H9 (cell line): Measurements from ENCODE around the gene BANF1. TPM values are rescaled to one million over a fixed set of nuclear protein-coding genes. Genes with fewer than 3 reads are reported as not detected.

Experiments
- DNase-seq: peaks from one replicate; pipeline ENCODE4 v3.0.0-alpha.2; 2017
- H2AFZ ChIP-seq: one replicate; pipeline ENCODE4 v1.6.1; 2013; ENCODE audit warnings: mild to moderate bottlenecking, low read length, control low read depth, moderate library complexity
- H2AK5ac ChIP-seq: 2 replicates; pipeline ENCODE4 v1.6.1; 2013; ENCODE audit warnings: low read length, control low read depth, mixed read lengths; ENCODE audit not compliant: insufficient read length
- H2BK120ac ChIP-seq: one replicate; pipeline ENCODE4 v1.6.1; 2013; ENCODE audit warnings: low read depth, mild to moderate bottlenecking, low read length, control low read depth, inconsistent platforms; ENCODE audit not compliant: poor library complexity, severe bottlenecking
- H2BK12ac ChIP-seq: 2 replicates; pipeline ENCODE4 v1.6.1; 2013; ENCODE audit warnings: low read length, control low read depth, mixed read lengths, low read depth; ENCODE audit not compliant: insufficient read length
- H2BK15ac ChIP-seq: 2 replicates; pipeline ENCODE4 v1.6.1; 2013; ENCODE audit warnings: low read depth, low read length, control low read depth
- H2BK20ac ChIP-seq: one replicate; pipeline ENCODE4 v1.6.1; 2013; ENCODE audit warnings: low read depth, mild to moderate bottlenecking, low read length, control low read depth, inconsistent platforms; ENCODE audit not compliant: poor library complexity, severe bottlenecking
- H2BK5ac ChIP-seq: 2 replicates; pipeline ENCODE4 v1.6.1; 2013; ENCODE audit warnings: low read length, control low read depth, mixed read lengths; ENCODE audit not compliant: insufficient read length
- H3K14ac ChIP-seq: 2 replicates; pipeline ENCODE4 v1.6.1; 2013; ENCODE audit warnings: low read length, control low read depth; ENCODE audit not compliant: insufficient read depth
- H3K18ac ChIP-seq: 2 replicates; pipeline ENCODE4 v1.6.1; 2013; ENCODE audit warnings: low read depth, mild to moderate bottlenecking, mixed read lengths, low read length, control low read depth; ENCODE audit not compliant: insufficient read length
- H3K23ac ChIP-seq: 2 replicates; pipeline ENCODE4 v1.6.1; 2013; ENCODE audit warnings: low read length, control low read depth, mixed read lengths, low read depth; ENCODE audit not compliant: insufficient read length
- H3K23me2 ChIP-seq: 2 replicates; pipeline ENCODE4 v1.6.1; 2013; ENCODE audit warnings: low read depth, mild to moderate bottlenecking, mixed read lengths, low read length, control low read depth; ENCODE audit not compliant: insufficient read length, poor library complexity, severe bottlenecking
- H3K27ac ChIP-seq: 2 replicates; pipeline ENCODE4 v1.5.1; 2013; ENCODE audit warnings: low read length, control low read depth, mixed read lengths, low read depth; ENCODE audit not compliant: insufficient read length
- H3K27me3 ChIP-seq: 2 replicates; pipeline ENCODE4 v1.6.1; 2013; ENCODE audit warnings: low read length, control low read depth, inconsistent platforms; ENCODE audit not compliant: insufficient read depth
- H3K4ac ChIP-seq: 2 replicates; pipeline ENCODE4 v1.6.1; 2013; ENCODE audit warnings: low read depth, mild to moderate bottlenecking, control low read depth, inconsistent platforms, low read length, moderate library complexity
- H3K4me1 ChIP-seq: 2 replicates; pipeline ENCODE4 v1.6.1; 2013; ENCODE audit warnings: low read length, control low read depth, inconsistent platforms; ENCODE audit not compliant: insufficient read depth
- H3K4me2 ChIP-seq: 2 replicates; pipeline ENCODE4 v1.6.1; 2013; ENCODE audit warnings: low read length, control low read depth, mixed read lengths; ENCODE audit not compliant: insufficient read length, insufficient read depth
- H3K56ac ChIP-seq: 2 replicates; pipeline ENCODE4 v1.6.1; 2013; ENCODE audit warnings: low read depth, mild to moderate bottlenecking, mixed read lengths, low read length, control low read depth; ENCODE audit not compliant: insufficient read length
- H3K79me1 ChIP-seq: 2 replicates; pipeline ENCODE4 v1.6.1; 2013; ENCODE audit warnings: low read depth, mild to moderate bottlenecking, moderate library complexity, low read length, control low read depth, inconsistent platforms; ENCODE audit not compliant: insufficient read depth, poor library complexity, severe bottlenecking
- H3K79me2 ChIP-seq: 2 replicates; pipeline ENCODE4 v1.6.1; 2013; ENCODE audit warnings: low read length, control low read depth, inconsistent platforms; ENCODE audit not compliant: insufficient read depth
- H3K9ac ChIP-seq: 2 replicates; pipeline ENCODE4 v1.6.1; 2013; ENCODE audit warnings: low read length, control low read depth, mixed read lengths; ENCODE audit not compliant: insufficient read length; ENCODE audit errors: extremely low read depth
- H3K9me3 ChIP-seq: one replicate; pipeline ENCODE4 v1.6.1; 2013; ENCODE audit warnings: low read depth, low read length, inconsistent platforms; ENCODE audit not compliant: control insufficient read depth
- H3T11ph ChIP-seq: one replicate; pipeline ENCODE4 v1.6.1; 2013; ENCODE audit warnings: mild to moderate bottlenecking, low read length, control low read depth, inconsistent platforms
- H4K20me1 ChIP-seq: one replicate; pipeline ENCODE4 v1.6.1; 2013; ENCODE audit not compliant: control insufficient read depth, insufficient read length, insufficient read depth
- H4K5ac ChIP-seq: 2 replicates; pipeline ENCODE4 v1.6.1; 2013; ENCODE audit warnings: low read depth, mild to moderate bottlenecking, mixed read lengths, low read length, control low read depth; ENCODE audit not compliant: insufficient read length
- H4K8ac ChIP-seq: replicated peaks from 2 replicates; pipeline ENCODE4 v1.6.1; 2013; ENCODE audit warnings: low read length, control low read depth, mixed read lengths, low read depth; ENCODE audit not compliant: insufficient read length
- H4K91ac ChIP-seq: 2 replicates; pipeline ENCODE4 v1.6.1; 2013; ENCODE audit warnings: low read depth, mild to moderate bottlenecking, moderate library complexity, mixed read lengths, low read length, control low read depth; ENCODE audit not compliant: insufficient read length
- H3K27ac Mint-ChIP-seq, 3 experiments: 2 replicates in 2 of 3; 3 replicates in 1 of 3; pipeline ENCODE4 v1.8.0; 2020 to 2021; ENCODE audit warnings: mixed read lengths in 3 of 3, mild to moderate bottlenecking in 1 of 3, moderate library complexity in 1 of 3
- H3K27me3 Mint-ChIP-seq: 2 replicates; pipeline ENCODE4 v1.8.0; 2021; ENCODE audit warnings: low read depth, mild to moderate bottlenecking, moderate library complexity, mixed read lengths
- H3K36me3 Mint-ChIP-seq, 3 experiments: 2 replicates in 2 of 3; 3 replicates in 1 of 3; pipeline ENCODE4 v1.8.0; 2020 to 2021; ENCODE audit warnings: low read depth in 3 of 3, mixed read lengths in 3 of 3; ENCODE audit not compliant: insufficient read depth in 1 of 3
- H3K4me1 Mint-ChIP-seq, 2 experiments: 2 replicates each; pipeline ENCODE4 v1.8.0; 2020; ENCODE audit warnings: mixed read lengths in 2 of 2
- H3K4me3 Mint-ChIP-seq, 2 experiments: 2 replicates in 1 of 2; 3 replicates in 1 of 2; pipeline ENCODE4 v1.8.0; 2020 to 2021; ENCODE audit warnings: mild to moderate bottlenecking in 2 of 2, mixed read lengths in 2 of 2, moderate library complexity in 1 of 2
- H3K9me3 Mint-ChIP-seq, 2 experiments: 2 replicates in 1 of 2; 3 replicates in 1 of 2; pipeline ENCODE4 v1.8.0; 2020; ENCODE audit warnings: mild to moderate bottlenecking in 2 of 2, mixed read lengths in 2 of 2, moderate library complexity in 1 of 2
- WGBS: extraction: QIAGEN DNeasy Blood & Tissue Kit; methylation state at CpG from one replicate; pipeline ENCODE4 v1.1.7; 2013; ENCODE audit warnings: missing lambda C conversion rate, low lambda C conversion rate, mixed read lengths; ENCODE audit not compliant: insufficient read length; ENCODE audit errors: extremely low coverage; 5-methylcytosine and 5-hydroxymethylcytosine counted together
- total RNA-seq: library from RNA; stranded (reverse); gene quantifications from 2 replicates; pipeline ENCODE4 v1.2.1, GENCODE V29; 2021
- TF ChIP-seq, protein P1 (sequence below): fragments of 200-600 bp; sonication (generic); conservative IDR thresholded peaks from 3 replicates; pipeline ENCODE4 v1.8.0; 2021; ENCODE audit warnings: antibody characterized with exemption, mild to moderate bottlenecking

BANF1 gene
- total RNA-seq, 1 experiment from 2014 or later, result 346 TPM

GRCh38 chr11:66035653-66036333 lies 33.5 kb downstream of the BANF1 start:
- H3K36me3 Mint-ChIP-seq, result peaks cover 0 to 3% (median 3%) of the 10 kb centered on the region in 3 experiments; a peak in 3 of 7 replicates
- Histone ChIP-seq H2BK5ac (no peak overlapping the region), H3K23ac (no peak overlapping the region), H3K4me2 (no peak overlapping the region), H2BK120ac (no peak overlapping the region), H4K20me1 (no peaks in the 10 kb centered on the region), H2BK15ac (no peak overlapping the region; the same call in 1 of the 2 replicates), H4K91ac (no peak overlapping the region), H3K79me1 (no peaks in the 10 kb centered on the region), H4K8ac (no peak overlapping the region), H3K27ac (no peak overlapping the region), H3T11ph (no peak overlapping the region), H3K4ac (no peak overlapping the region), H4K5ac (no peak overlapping the region), H2BK20ac (no peak overlapping the region), H2AK5ac (no peak overlapping the region), H3K4me1 (no peaks in the 10 kb centered on the region), H2BK12ac (no peak overlapping the region), H3K9me3 (peaks cover 8% of the 10 kb centered on the region), H2AFZ (no peak overlapping the region), H3K18ac (no peak overlapping the region), H3K23me2 (no peaks in the 10 kb centered on the region), H3K27me3 (no peaks in the 10 kb centered on the region), H3K9ac (no peak overlapping the region), H3K79me2 (no peaks in the 10 kb centered on the region), H3K14ac (no peak overlapping the region), H3K56ac (no peak overlapping the region)
- TF ChIP-seq, protein P1, sequence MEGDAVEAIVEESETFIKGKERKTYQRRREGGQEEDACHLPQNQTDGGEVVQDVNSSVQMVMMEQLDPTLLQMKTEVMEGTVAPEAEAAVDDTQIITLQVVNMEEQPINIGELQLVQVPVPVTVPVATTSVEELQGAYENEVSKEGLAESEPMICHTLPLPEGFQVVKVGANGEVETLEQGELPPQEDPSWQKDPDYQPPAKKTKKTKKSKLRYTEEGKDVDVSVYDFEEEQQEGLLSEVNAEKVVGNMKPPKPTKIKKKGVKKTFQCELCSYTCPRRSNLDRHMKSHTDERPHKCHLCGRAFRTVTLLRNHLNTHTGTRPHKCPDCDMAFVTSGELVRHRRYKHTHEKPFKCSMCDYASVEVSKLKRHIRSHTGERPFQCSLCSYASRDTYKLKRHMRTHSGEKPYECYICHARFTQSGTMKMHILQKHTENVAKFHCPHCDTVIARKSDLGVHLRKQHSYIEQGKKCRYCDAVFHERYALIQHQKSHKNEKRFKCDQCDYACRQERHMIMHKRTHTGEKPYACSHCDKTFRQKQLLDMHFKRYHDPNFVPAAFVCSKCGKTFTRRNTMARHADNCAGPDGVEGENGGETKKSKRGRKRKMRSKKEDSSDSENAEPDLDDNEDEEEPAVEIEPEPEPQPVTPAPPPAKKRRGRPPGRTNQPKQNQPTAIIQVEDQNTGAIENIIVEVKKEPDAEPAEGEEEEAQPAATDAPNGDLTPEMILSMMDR, result no peak
- peaks cover 18 to 23% of the 10 kb centered on the region in 2 experiments for H3K9me3 Mint-ChIP-seq
- H3K27ac Mint-ChIP-seq, result no peak overlapping the region
- WGBS, result no CpG with 5 or more reads among the region's 9 CpGs
- DNase-seq, result no peak
- no peak overlapping the region for H3K4me3 Mint-ChIP-seq
- H3K4me1 Mint-ChIP-seq, result no peaks in the 10 kb centered on the region
- H3K27me3 Mint-ChIP-seq, result peaks cover 21% of the 10 kb centered on the region
